PC-3 (cell line): ENCODE measurements around the gene TMA7. TPM values are rescaled to one million over a fixed set of nuclear protein-coding genes. Genes with fewer than 3 reads are reported as not detected.

Experiments
- ATAC-seq: fragments of 200-7000 bp; cut with Tn5 transposase; 2 replicates; pipeline ENCODE4 v1.9.1; 2020; ENCODE audit warnings: mild to moderate bottlenecking, moderate library complexity
- BruUV-seq: library from RNA; stranded (reverse); fragments of 400-500 nt; replicated peaks from 2 replicates; lab custom pipeline; 2021; lab: Mats Ljungman, UMichigan
- CTCF ChIA-PET: fragments of 300-600 bp; sonication (Branson Sonifier 250); formaldehyde crosslinking; loops from one replicate; lab custom pipeline; 2022; ENCODE audit warnings: antibody characterized with exemption; lab: Charles Lee
- POLR2A ChIA-PET: fragments of 300-600 bp; sonication (Branson Sonifier 250); formaldehyde crosslinking; loops from one replicate; lab custom pipeline; 2022; ENCODE audit warnings: antibody characterized with exemption; ENCODE audit not compliant: unreplicated experiment; lab: Charles Lee
- DNase-seq: peaks from one replicate; pipeline ENCODE4 v3.0.0-alpha.2; 2015
- H2AFZ ChIP-seq: fragments of 300-600 bp; sonication (generic); 2 replicates; pipeline ENCODE4 v1.6.0; 2016; ENCODE audit warnings: antibody characterized with exemption, low read length
- H3F3A ChIP-seq: fragments of 300-600 bp; sonication (generic); one replicate; pipeline ENCODE4 v1.6.0; 2017; ENCODE audit warnings: antibody characterized with exemption, low read length, control low read depth, mild to moderate bottlenecking; ENCODE audit not compliant: unreplicated experiment
- H3K27ac ChIP-seq: fragments of 300-600 bp; sonication (generic); 2 replicates; pipeline ENCODE4 v1.5.1; 2016; ENCODE audit warnings: mild to moderate bottlenecking, low read length
- H3K27me3 ChIP-seq: fragments of 300-600 bp; sonication (generic); 2 replicates; pipeline ENCODE4 v1.6.1; 2016; ENCODE audit warnings: low read length, mixed read lengths
- H3K36me3 ChIP-seq: fragments of 300-600 bp; sonication (generic); 2 replicates; pipeline ENCODE4 v1.6.1; 2016; ENCODE audit warnings: low read depth, mixed run types, low read length, mixed read lengths
- H3K4me1 ChIP-seq: fragments of 300-600 bp; sonication (generic); 2 replicates; pipeline ENCODE4 v1.5.1; 2016; ENCODE audit warnings: low read length; ENCODE audit not compliant: insufficient read depth
- H3K4me2 ChIP-seq: fragments of 300-600 bp; sonication (generic); 2 replicates; pipeline ENCODE4 v1.6.0; 2016; ENCODE audit warnings: low read length
- H3K4me3 ChIP-seq: fragments of 300-600 bp; sonication (generic); 2 replicates; pipeline ENCODE4 v1.5.1; 2016; ENCODE audit warnings: mild to moderate bottlenecking, low read length, mixed read lengths
- H3K79me2 ChIP-seq: fragments of 300-600 bp; sonication (generic); 2 replicates; pipeline ENCODE4 v1.6.1; 2017; ENCODE audit warnings: low read length, mixed read lengths
- H3K9ac ChIP-seq: fragments of 300-600 bp; sonication (generic); 2 replicates; pipeline ENCODE4 v1.6.0; 2016; ENCODE audit warnings: mild to moderate bottlenecking, low read length
- H3K9me2 ChIP-seq: fragments of 300-600 bp; sonication (generic); replicated peaks from 2 replicates; pipeline ENCODE4 v1.6.1; 2016; ENCODE audit warnings: mixed run types, low read length, mixed read lengths
- H3K9me3 ChIP-seq: fragments of 300-600 bp; sonication (generic); 2 replicates; pipeline ENCODE4 v1.6.1; 2016; ENCODE audit warnings: low read length, mixed read lengths
- H4K20me1 ChIP-seq: fragments of 300-600 bp; sonication (generic); 2 replicates; pipeline ENCODE4 v1.6.1; 2016; ENCODE audit warnings: low read length, mixed read lengths
- EZH2 ChIP-seq: fragments of 300-600 bp; sonication (generic); IDR thresholded peaks from one replicate; pipeline ENCODE4 v1.6.1; 2017; ENCODE audit warnings: antibody characterized with exemption, mild to moderate bottlenecking, low read length; ENCODE audit not compliant: unreplicated experiment
- EZH2phosphoT487 ChIP-seq: fragments of 300-600 bp; sonication (generic); IDR thresholded peaks from 2 replicates; pipeline ENCODE4 v1.6.1; 2018; ENCODE audit warnings: mild to moderate bottlenecking, antibody characterized with exemption, low read length, borderline replicate concordance
- intact Hi-C: fragments of 100-400 bp; cut with micrococcal nuclease; formaldehyde crosslinking; loops from 2 replicates; pipeline ENCODE4 v1.9.0; 2023
- total RNA-seq: library from RNA; depleted of rRNA; stranded (reverse); fragments of >200 nt; gene quantifications from 2 replicates; pipeline ENCODE4 v1.2.3, GENCODE V29; 2014
- TF ChIP-seq, protein P1 (sequence below): fragments of 300-600 bp; sonication (generic); conservative IDR thresholded peaks from 2 replicates; pipeline ENCODE4 v1.5.1; 2017; ENCODE audit warnings: antibody characterized with exemption, low read depth, mild to moderate bottlenecking, low read length

TMA7 gene
- total RNA-seq, 1 experiment from 2014 or later = 517 TPM

DNA sequence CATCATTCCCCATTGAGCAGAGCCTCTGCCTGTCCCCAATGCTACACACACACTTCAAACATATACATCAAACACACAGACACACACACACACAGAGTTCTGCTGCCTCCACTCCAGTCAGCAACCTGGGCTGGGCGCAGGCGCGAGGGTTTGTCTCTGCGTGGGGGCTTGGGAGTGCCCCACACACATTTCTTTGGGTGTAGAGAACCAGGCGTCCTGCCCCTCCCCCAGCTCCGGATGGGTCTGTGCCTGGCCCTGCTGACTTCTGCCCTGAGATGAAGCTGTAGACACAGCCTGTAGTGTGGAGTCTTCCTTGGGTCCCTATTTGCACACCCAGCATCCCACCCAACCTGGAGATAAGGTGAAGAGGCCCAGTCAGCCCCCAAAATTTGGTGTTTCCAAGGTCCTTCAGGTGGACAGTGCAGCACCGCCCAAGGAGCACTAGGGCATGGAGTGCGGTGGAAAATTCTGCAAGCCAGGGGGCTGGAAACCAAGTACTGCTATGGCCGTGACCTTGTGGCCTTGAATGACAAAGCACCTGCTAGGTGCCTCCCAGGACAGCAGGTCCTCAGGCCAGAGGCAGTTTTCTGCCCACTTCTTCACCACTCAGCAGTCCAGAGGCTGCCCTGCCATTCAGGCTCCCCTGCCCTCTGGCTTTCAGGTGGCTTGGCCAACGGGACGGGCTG lies 41.2 kb upstream of the TMA7 start:
- H3K27ac ChIP-seq = no peak overlapping the region
- intact Hi-C loops = no loop called here
- ATAC-seq (no peak), DNase-seq (no peak)
- no peak for TF ChIP-seq EZH2
- TF ChIP-seq, protein P1, sequence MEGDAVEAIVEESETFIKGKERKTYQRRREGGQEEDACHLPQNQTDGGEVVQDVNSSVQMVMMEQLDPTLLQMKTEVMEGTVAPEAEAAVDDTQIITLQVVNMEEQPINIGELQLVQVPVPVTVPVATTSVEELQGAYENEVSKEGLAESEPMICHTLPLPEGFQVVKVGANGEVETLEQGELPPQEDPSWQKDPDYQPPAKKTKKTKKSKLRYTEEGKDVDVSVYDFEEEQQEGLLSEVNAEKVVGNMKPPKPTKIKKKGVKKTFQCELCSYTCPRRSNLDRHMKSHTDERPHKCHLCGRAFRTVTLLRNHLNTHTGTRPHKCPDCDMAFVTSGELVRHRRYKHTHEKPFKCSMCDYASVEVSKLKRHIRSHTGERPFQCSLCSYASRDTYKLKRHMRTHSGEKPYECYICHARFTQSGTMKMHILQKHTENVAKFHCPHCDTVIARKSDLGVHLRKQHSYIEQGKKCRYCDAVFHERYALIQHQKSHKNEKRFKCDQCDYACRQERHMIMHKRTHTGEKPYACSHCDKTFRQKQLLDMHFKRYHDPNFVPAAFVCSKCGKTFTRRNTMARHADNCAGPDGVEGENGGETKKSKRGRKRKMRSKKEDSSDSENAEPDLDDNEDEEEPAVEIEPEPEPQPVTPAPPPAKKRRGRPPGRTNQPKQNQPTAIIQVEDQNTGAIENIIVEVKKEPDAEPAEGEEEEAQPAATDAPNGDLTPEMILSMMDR = no peak
- no peak for TF ChIP-seq EZH2phosphoT487
- H3K4me2 ChIP-seq = no peak overlapping the region
- H3K27me3 ChIP-seq = no peaks in the 10 kb centered on the region
- H2AFZ ChIP-seq = no peak overlapping the region
- H3K36me3 ChIP-seq = no peaks in the 10 kb centered on the region
- H3K9me2 ChIP-seq = no peaks in the 10 kb centered on the region
- no peak overlapping the region for H3K4me3 ChIP-seq
- no TSS peak for BruUV-seq
- CTCF ChIA-PET = interaction anchor here (0.9 to 3.9 kb wide), 2 partner anchors 37 kb away, joined by 3 to 222 read pairs; no protein-coding TSS in a partner anchor
- no peak overlapping the region for H3K9ac ChIP-seq
- H3K4me1 ChIP-seq = peaks cover 11% of the 10 kb centered on the region; the same call in 1 of the 2 replicates
- no peaks in the 10 kb centered on the region for H3K9me3 ChIP-seq
- no peaks in the 10 kb centered on the region for H3K79me2 ChIP-seq
- POLR2A ChIA-PET = no interaction called here
- no peaks in the 10 kb centered on the region for H4K20me1 ChIP-seq
- H3F3A ChIP-seq = no peaks in the 10 kb centered on the region

DNA sequence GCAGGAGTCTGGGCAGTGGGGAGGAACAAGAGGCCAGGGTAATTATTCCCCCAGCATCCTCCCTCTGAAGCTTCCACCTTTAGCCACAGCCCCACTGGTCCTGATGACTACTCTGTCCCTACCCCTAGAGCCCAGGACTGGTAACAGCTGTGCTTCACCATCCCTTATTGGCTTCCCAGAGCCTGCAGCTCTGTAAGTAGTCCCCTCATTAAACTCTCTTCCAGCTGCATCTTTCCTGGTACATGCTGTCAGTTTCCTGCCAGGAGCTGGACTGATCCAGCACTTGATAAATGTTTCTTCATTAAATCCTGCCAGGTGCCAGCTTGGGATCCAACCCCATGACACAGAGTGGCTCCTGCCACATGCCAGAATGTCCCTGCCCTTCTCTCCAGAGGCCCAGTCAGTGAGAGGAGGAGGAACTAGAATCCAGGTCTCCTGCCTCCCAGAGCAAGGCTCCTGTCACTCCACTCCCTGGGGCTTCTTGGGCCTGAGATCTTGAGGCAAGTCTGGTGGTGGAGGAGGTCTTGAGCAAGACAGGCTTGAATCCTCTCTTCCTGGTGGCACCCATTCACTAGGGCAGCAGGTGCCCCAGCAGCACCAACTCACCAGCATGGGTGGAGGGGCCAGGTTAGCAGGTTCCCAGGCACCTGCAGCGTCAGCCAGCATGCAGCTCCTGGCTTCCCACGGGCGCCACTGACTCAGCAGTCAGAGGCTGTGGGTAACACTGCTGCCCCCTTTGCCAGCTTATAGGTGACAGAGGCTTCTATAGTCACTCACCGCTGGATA lies 40.5 kb upstream of the TMA7 start:
- no peaks in the 10 kb centered on the region for H3K36me3 ChIP-seq
- H3K27me3 ChIP-seq = no peaks in the 10 kb centered on the region
- ChIA-PET CTCF (interaction anchor here (2.1 to 3.9 kb wide), 2 partner anchors 37 to 124 kb away, joined by 13 to 222 read pairs; no protein-coding TSS in a partner anchor), POLR2A (no interaction called here)
- no peaks in the 10 kb centered on the region for H3K9me2 ChIP-seq
- H2AFZ ChIP-seq = no peak overlapping the region
- H3K9me3 ChIP-seq = no peaks in the 10 kb centered on the region
- TF ChIP-seq, protein P1 = no peak
- TF ChIP-seq EZH2 (no peak), EZH2phosphoT487 (no peak)
- BruUV-seq = no TSS peak
- intact Hi-C loops = no loop called here
- no peak overlapping the region for H3K9ac ChIP-seq
- no peak overlapping the region for H3K4me2 ChIP-seq
- H3K27ac ChIP-seq = no peak overlapping the region
- H4K20me1 ChIP-seq = no peaks in the 10 kb centered on the region
- no peaks in the 10 kb centered on the region for H3F3A ChIP-seq
- peaks cover 11% of the 10 kb centered on the region; the same call in 1 of the 2 replicates for H3K4me1 ChIP-seq
- no peak overlapping the region for H3K4me3 ChIP-seq
- no peaks in the 10 kb centered on the region for H3K79me2 ChIP-seq
- DNase-seq (peak; percentile 11), ATAC-seq (peak; percentile 19; the same call in 1 of the 2 replicates)
